NCI-H1694 (cell line): ENCODE measurements around the gene NCR3LG1.

ENCODE experiments used
- DNase-seq: peaks from one replicate; lab custom pipeline; 2025; lab: John Stamatoyannopoulos, UW

The NCR3LG1 gene

GRCh38 chr11:17371614-17372013, 20.0 kb downstream of the NCR3LG1 start:
- DNase-seq, result no peak

- no peak for DNase-seq
Observed at GRCh38 chr11:17375547-17375946, 23.9 kb downstream of the NCR3LG1 start.

GRCh38 chr11:17376493-17376892, 24.9 kb downstream of the NCR3LG1 start:
- DNase-seq, result no peak

DNA sequence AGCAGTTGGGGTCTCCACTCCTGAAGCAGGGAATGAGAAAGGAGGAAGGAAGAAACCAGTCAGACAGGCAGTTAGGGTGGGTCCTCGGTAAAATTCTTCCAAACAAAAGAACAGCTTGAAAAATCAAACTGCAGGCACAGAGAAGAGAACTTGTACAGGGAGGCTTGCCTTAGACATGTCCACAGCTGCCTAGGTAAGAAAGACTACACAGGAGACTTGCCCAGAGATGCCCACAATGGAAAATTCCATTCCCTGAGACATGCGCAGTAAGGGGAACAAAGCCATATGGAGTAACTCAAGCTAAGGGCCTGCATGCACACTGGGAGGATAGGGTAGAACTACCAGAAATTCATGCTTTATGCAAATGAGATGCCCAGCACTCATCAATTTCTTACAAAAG, 27.1 kb downstream of the NCR3LG1 start:
- no peak for DNase-seq

DNA sequence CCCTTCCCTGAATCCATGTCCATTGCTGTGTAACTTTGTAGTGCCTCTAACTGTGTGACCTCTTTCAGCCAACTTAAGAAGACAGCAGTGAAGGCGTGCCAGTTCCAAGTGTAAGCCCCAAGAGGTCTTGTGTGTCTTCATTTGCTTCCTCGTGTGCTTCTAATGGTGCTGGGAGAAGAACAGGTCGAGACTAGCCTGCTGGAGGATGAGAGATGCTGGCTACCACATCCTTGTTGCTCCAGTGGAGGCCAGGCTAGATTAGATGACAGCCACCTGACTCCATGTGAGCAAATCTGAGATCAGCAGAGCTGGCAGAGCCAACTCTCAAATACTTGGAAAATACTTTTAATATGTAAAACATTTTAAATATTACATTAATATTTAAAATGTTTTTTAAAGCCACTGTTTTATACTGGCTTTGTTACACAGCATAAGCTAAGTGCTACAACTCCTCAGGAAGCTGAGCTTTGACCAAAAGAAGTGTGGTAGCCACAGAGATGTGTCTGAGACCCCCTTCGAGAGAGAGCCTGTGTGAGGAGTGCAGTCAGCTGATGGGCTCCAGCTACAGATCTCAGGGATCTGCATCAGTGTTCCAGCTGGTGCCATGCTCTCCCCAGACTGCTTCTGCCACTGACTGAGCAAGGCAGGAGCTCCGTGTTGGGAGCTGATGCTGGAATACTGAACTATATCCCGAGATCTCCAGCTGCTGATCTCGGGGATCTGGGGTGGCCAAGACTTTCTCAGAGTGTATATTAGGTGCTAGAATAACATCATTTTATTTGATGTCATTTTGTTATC, 28.0 kb downstream of the NCR3LG1 start:
- no peak for DNase-seq

DNA sequence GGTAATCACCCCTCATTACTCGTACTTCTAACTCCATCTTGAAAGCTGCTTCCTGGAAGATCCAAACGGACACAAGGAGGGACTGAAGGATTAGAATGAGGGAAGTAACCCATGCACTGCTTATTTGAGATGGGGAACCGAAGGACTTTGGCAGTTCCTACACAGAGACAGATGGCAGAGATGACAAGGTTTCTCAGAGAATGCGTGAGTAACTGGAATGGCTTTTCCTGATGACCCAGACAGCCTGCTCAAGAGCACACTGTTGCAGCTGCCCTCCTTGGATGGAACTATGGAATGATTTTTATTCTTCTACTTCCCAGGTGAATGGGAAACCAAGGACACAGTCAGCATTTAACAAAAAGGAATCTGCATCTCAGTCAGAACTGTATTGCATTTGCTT, 29.6 kb downstream of the NCR3LG1 start:
- DNase-seq, result no peak

DNA sequence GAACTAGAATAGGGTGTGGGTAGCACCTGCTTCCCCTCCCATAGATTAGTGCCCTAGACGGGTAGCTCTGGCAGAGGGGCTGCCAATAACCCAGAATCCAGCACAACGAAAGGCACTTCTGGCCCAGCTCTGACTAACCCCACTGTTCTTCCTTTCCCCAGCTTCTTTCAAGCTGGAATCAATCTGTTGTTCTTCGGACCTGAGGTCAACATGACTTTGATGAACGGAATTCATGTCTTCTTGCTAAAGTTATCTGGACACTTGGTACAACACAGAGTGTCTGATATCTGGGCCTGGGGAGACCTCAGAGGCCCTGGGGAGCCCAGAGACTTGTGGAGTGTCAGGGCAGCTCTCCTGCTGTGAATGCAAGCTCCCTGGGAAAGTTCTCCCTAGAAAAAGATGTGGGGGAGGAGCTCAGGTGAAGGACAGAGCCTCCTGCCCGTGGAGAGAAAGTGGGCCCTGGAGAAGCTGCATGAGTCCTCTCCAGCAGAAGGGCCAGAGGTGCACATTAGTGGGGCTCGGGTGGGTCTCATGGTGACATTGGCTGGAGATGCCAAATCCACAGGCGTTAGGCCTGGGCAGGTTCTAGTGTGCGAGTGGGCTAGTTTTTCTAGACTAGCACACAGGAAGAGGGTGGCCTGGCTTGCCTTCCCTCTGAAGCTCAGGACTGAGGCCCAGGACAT, 30.6 kb downstream of the NCR3LG1 start:
- DNase-seq, result no peak

DNA sequence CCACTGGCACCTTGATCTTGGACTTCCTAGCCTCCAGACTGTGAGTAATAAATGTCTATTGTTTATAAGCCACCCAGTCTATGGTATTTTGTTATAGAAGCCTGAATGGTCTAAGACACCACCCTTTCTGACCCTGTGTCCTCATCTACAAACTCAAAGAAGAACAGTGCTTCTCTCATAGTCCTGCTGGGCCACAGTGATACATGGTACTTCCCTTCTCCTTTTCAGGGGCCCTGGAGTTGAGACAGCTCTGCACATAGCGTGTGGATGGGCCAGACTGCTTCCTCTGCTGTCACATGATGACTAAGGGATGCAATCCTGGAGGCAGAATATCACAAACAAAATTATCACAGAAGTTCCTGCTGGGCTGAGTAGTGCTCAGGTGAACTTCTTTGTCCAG, 31.9 kb downstream of the NCR3LG1 start:
- no peak for DNase-seq

DNA sequence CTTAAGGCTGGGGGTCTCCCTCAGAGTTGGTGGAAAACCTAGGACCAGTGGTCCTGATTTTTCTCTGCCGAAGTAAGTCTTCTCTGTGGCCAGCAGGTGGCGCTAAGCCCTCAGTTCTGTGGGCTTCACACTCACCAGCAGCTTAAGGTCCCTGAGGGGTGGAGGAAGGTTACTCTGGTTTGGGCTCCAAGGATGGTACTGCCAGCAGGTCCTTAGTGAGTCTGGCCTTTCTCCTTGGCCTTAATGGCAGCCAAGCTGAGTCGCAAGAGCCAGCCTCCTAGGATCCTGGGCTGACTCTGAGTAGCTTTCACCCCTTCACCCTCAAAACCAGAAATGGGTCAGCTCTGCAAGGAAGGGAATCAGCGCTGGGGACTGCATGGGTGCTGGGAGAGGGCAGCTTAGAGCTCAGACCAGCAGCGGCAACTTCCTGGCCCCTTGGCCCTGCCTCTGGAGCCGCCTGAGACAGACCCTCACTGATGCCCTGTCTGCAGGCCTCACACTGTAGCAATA, 32.5 kb downstream of the NCR3LG1 start:
- peak; percentile 42 for DNase-seq

DNA sequence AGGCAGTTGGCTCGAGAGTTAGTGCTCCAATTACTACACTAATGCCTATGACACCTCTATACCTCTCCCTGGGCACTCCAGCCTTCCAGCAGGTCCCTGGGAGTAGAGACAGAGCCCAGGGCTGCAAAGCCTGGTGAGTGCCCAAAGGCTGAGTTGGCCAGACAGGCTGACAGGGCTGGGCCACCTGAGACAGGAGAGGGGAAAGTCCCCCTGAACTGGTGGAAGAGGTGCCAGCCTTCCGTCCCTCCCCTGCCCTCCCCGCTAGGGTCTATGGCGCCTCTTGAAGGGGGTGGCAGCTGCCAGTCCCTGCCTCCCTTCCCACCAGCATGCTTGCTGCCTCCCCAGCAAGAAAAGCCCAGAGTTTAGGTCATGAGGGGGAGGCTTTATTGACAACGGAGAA, 33.9 kb downstream of the NCR3LG1 start:
- no peak for DNase-seq

DNA sequence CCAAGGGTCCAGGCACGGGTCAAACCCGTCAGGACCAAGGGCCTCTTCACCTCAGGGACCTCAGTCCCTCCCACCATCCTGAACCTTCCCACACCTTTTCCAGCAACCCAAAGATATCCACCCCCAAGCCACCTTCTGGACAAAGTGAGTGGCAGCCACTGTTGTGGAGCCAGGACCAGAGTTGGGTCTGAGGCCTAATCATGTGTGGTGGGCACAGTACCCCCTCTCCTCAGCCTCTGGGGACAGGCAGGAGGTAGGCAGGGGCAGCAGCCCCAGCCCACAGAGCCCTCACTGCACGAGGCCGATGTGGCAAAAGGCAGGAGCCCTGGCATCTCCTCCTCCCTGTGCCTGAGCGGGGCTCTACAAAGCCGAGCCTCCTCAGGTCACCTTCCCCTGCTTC, 34.3 kb downstream of the NCR3LG1 start:
- no peak for DNase-seq

DNA sequence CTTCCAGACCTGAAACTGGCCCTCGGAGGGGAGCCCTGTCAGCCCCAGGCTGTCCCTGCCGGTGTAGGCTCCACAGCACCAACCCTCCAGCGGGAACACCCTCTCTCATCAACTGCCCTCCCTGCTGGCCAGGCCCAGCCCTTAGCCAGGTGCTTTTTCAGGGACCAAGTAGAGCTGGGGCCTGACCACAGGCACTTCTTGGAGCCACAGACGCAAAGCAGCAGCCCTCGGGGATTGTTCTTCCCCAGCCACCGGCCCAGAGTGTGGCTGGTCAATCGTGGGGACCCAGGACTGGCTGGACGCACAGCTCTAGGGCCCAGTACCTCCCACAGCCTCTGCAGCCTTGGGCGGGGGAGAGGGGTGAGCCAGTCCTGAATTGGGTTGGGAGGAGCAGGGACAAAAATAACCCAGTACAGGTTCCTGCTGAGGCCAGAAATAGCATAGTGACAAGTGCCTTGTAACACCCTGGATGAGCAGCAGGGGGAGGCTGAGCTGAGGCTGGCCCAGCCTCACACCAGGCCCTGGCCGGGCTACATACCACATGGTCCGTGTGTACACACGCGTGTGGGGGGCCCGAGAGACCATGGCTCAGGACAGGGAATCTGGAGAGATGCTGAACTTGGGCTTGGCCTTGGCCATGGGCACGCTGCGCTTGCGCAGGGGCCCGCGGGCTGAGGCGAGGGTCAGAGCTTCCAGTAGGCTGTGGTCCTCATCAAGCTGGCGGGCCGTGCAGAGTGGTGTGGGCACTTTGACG, 34.9 kb downstream of the NCR3LG1 start:
- peak; percentile 37 for DNase-seq

GRCh38 chr11:17387254-17387653, 35.7 kb downstream of the NCR3LG1 start:
- no peak for DNase-seq

- no peak for DNase-seq
Observed at GRCh38 chr11:17387811-17388210, 36.2 kb downstream of the NCR3LG1 start.

- no peak for DNase-seq
Observed at GRCh38 chr11:17388609-17389210, 37.1 kb downstream of the NCR3LG1 start, which contains the start of gene KCNJ11. Gene KCNJ11 (minus strand): TSS chr11:17388659. CDS start chr11:17388091, 568 bp downstream.

- peak; percentile 37 for DNase-seq
Observed at GRCh38 chr11:17389211-17389956, 37.8 kb downstream of the NCR3LG1 start.

DNA sequence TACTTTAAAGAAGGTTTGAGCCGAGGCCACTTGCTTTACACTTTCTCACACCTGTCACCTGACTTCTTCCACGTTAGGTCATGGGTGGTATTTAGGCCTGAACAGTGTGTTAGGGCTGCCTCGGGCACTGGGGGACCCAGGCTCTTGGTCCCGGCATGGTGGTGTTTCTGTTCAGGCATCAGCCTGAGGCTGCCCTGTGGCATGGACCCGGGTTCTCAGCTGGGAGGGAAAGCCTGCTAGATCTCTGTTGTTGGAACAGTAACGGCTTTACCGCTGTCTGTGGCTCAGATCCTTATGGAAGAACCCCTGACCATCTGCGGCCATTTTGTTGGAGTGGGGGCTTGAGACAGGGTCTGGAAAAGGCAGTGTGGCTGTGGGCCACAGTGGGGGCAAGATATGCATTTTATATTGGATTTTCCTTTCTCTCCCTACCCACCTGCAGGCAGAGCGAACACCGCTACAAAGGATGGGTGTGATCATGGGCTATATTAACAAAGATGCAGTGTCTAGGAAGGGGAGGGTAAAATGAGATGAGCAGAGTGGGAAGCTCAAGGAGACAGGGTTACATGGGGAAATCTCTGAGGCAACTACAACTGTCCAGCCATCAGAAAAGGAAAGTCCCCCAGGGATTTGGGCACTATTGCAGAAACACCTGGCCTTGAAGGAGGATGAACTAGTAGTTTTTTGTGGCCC, 38.5 kb downstream of the NCR3LG1 start:
- DNase-seq, result no peak

- DNase-seq, result no peak
Observed at GRCh38 chr11:17391493-17392355, 40.1 kb downstream of the NCR3LG1 start.

DNA sequence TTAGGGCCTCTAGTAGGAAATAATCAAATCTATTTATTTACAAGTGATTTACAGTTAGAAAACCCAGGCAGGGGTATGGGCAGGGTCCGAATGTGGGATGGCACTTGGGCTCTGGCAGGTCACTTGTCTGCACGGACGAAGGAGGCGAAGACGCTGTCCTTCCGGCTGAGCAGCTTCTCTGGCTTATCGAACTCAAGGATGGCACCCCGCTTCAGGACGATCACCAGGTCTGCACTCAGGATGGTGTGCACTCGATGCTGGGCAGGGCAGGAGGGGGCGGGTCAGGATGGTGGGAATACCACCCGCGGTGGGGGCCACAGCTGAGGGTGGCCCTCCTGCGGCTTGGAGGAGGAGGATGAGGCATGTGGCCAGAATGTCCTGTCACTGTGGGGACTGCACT, 41.3 kb downstream of the NCR3LG1 start:
- no peak for DNase-seq

- no peak for DNase-seq
Observed at GRCh38 chr11:17393472-17393871, 41.9 kb downstream of the NCR3LG1 start.
